Measurements from ENCODE around the gene TSPAN8.
"Not testable (repeated sequence)": the region's sequence is repeated elsewhere in the genome, so short reads cannot be mapped to it uniquely, and the experiment has no call there.

GRCh38 chr12:71165780-71166179 is 8.0 kb upstream of the TSPAN8 start:
- TF ChIP-seq MAZ (CRISPR knock-in tag; conservative IDR thresholded peaks at IDR 0.05 in 1 of 2, IDR thresholded peaks at IDR 0.05 in 1 of 2); CEBPB (tag; IDR thresholded peaks at IDR 0.05); CBX8 (IDR thresholded peaks at IDR 0.05; ENCODE audit: borderline replicate concordance, extremely low read depth, low read depth, low read length, poor library complexity, severe bottlenecking); EP300 (IDR thresholded peaks at IDR 0.05; ENCODE audit: low read length); CTCF (IDR thresholded peaks at IDR 0.05 in 2 of 3, conservative IDR thresholded peaks at IDR 0.05 in 1 of 3; ENCODE audit: insufficient read depth in 2 of 3, low read depth in 1 of 3, low read length in 3 of 3); HOXB6 (CRISPR knock-in tag; IDR thresholded peaks at IDR 0.05; ENCODE audit: borderline replicate concordance); NCOA1 (IDR thresholded peaks at IDR 0.05; ENCODE audit: low read depth); POLR2AphosphoS5 (IDR thresholded peaks at IDR 0.05; ENCODE audit: control insufficient read depth, insufficient read depth, low read depth, low read length); CBFB (CRISPR knock-in tag; IDR thresholded peaks at IDR 0.05); MAFF (IDR thresholded peaks at IDR 0.05; ENCODE audit: low read length); RBBP5 (IDR thresholded peaks at IDR 0.05; ENCODE audit: borderline replicate concordance, insufficient read depth, low read length, poor library complexity, severe bottlenecking); CHD7 (IDR thresholded peaks at IDR 0.05; ENCODE audit: low read depth, low read length); CHD1 (IDR thresholded peaks at IDR 0.05; ENCODE audit: low read length): not testable (repeated sequence)
